PFSK-1 (cell line): Measurements from ENCODE around the gene LILRA6.
"Not testable (repeated sequence)": the region's sequence is repeated elsewhere in the genome, so short reads cannot be mapped to it uniquely, and the experiment has no call there.

Source experiments
- FOXP2 ChIP-seq: optimal IDR thresholded peaks from 2 replicates; pipeline ENCODE3; 2011; ENCODE audit warnings: borderline replicate concordance, control low read depth, inconsistent platforms; ENCODE audit not compliant: insufficient read depth; ENCODE audit errors: extremely low read length, extremely low read depth
- POLR2AphosphoS5 ChIP-seq: IDR thresholded peaks from 2 replicates; pipeline ENCODE4 v1.6.1; 2012; ENCODE audit warnings: low read depth, mild to moderate bottlenecking, control low read depth, low read length, moderate library complexity
- REST ChIP-seq, 2 experiments: IDR thresholded peaks; 2 replicates each; pipeline versions ENCODE4 v1.6.1 to v1.8.0; 2011 to 2012; ENCODE audit warnings: low read depth in 2 of 2, low read length in 2 of 2, control low read depth in 1 of 2, inconsistent platforms in 1 of 2, mild to moderate bottlenecking in 1 of 2, moderate library complexity in 1 of 2; ENCODE audit not compliant: insufficient read depth in 1 of 2
- SIN3A ChIP-seq: IDR thresholded peaks from 2 replicates; pipeline ENCODE4 v1.6.1; 2012; ENCODE audit warnings: mild to moderate bottlenecking, low read length, moderate library complexity, borderline replicate concordance; ENCODE audit not compliant: insufficient read depth
- TAF1 ChIP-seq: IDR thresholded peaks from 2 replicates; pipeline ENCODE4 v1.6.1; 2012; ENCODE audit warnings: low read length, control low read depth, borderline replicate concordance; ENCODE audit not compliant: insufficient read depth

LILRA6 gene

GRCh38 chr19:54222474-54223276 lies 19.9 kb downstream of the LILRA6 start, which contains the start of gene LILRB3:
Gene LILRB3 (minus strand): TSS chr19:54223007. CDS start chr19:54222976, 31 bp downstream.
- not testable (repeated sequence) for TF ChIP-seq FOXP2, POLR2AphosphoS5, SIN3A

GRCh38 chr19:54218960-54219661 lies 23.5 kb downstream of the LILRA6 start:
- no peak for TF ChIP-seq TAF1
- no peak for TF ChIP-seq REST (IDR thresholded peaks at IDR 0.05; ENCODE audit: insufficient read depth in 1 of 2, low read depth in 2 of 2, low read length in 2 of 2)
- no peak for TF ChIP-seq POLR2AphosphoS5
- TF ChIP-seq FOXP2, result no peak
- TF ChIP-seq SIN3A, result no peak

- TF ChIP-seq POLR2AphosphoS5 (no peak), TAF1 (no peak), SIN3A (no peak), FOXP2 (no peak), REST (IDR thresholded peaks at IDR 0.05; ENCODE audit: insufficient read depth in 1 of 2, low read depth in 2 of 2, low read length in 2 of 2) (no peak)
These were observed 24.3 kb downstream of the LILRA6 start for GRCh38 chr19:54218259-54218658.

- no peak for TF ChIP-seq POLR2AphosphoS5
- no peak for TF ChIP-seq REST (IDR thresholded peaks at IDR 0.05; ENCODE audit: insufficient read depth in 1 of 2, low read depth in 2 of 2, low read length in 2 of 2)
- no peak for TF ChIP-seq FOXP2
- no peak for TF ChIP-seq TAF1
- TF ChIP-seq SIN3A, result no peak
These were observed 25.7 kb downstream of the LILRA6 start for GRCh38 chr19:54216869-54217268.

- no peak for TF ChIP-seq SIN3A
- TF ChIP-seq POLR2AphosphoS5, result no peak; the same call in 1 of the 2 replicates
- TF ChIP-seq FOXP2, result no peak
- TF ChIP-seq REST (IDR thresholded peaks at IDR 0.05; ENCODE audit: insufficient read depth in 1 of 2, low read depth in 2 of 2, low read length in 2 of 2), result no peak
- TF ChIP-seq TAF1, result no peak
These were observed 31.4 kb downstream of the LILRA6 start for GRCh38 chr19:54211235-54211634.
